HG03575 (cell line): ENCODE measurements around the gene RPL10.

ENCODE experiments used
- ATAC-seq: cut with Tn5 transposase; IDR thresholded peaks from one replicate; pipeline ENCODE4 v1.9.1; 2021; ENCODE audit not compliant: unreplicated experiment, insufficient number of reproducible peaks, low FRiP score; ENCODE audit errors: extremely low read depth

The RPL10 gene

GRCh38 chrX:154437971-154438893 is 40.1 kb downstream of the RPL10 start:
- ATAC-seq: no peak

GRCh38 chrX:154439841-154440240 is 41.7 kb downstream of the RPL10 start:
- ATAC-seq: no peak

- no peak for ATAC-seq
Observed at GRCh38 chrX:154440623-154441357, 42.6 kb downstream of the RPL10 start.

GRCh38 chrX:154441564-154441963 is 43.4 kb downstream of the RPL10 start:
- no peak for ATAC-seq

GRCh38 chrX:154441984-154442707 is 44.0 kb downstream of the RPL10 start:
- ATAC-seq: no peak

- no peak for ATAC-seq
Observed at GRCh38 chrX:154443479-154443910, 45.3 kb downstream of the RPL10 start.

GRCh38 chrX:154443992-154444754 is 46.0 kb downstream of the RPL10 start, which contains the start of gene FAM50A:
Gene FAM50A (plus strand): TSS chrX:154444141. CDS start chrX:154444236, 95 bp downstream.
- ATAC-seq: no peak

- no peak for ATAC-seq
Observed at GRCh38 chrX:154444755-154445246, 46.6 kb downstream of the RPL10 start.

GRCh38 chrX:154445776-154446175 is 47.6 kb downstream of the RPL10 start:
- no peak for ATAC-seq

GRCh38 chrX:154446430-154446829 is 48.3 kb downstream of the RPL10 start:
- no peak for ATAC-seq

- ATAC-seq: no peak
Observed at GRCh38 chrX:154448484-154448883, 50.3 kb downstream of the RPL10 start.

GRCh38 chrX:154449618-154450017 is 51.4 kb downstream of the RPL10 start:
- ATAC-seq: no peak

GRCh38 chrX:154450312-154450711 is 52.1 kb downstream of the RPL10 start:
- ATAC-seq: no peak
